ENCODE data around the gene TAAR5.

DNA sequence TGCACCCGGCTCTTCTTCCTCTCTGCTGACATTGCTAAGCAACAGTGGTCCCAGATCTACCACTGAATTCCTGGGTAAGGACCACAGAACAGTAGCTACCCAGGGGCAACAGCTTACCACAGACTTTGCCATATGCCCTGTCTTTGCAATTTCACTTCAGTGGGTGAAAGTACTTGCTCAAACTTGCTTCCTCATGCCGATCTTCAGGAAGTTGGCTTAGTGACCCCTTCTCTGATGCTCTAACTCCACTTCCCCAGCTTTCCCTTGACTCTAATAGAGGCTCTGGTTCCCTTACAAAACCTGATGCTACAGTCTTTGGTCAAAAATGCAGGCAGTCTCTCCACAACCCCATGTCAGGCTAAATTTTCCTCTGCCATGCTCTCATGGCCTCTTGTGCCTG is 3.3 kb upstream of the TAAR5 start:
- TF ChIP-seq, protein P1, sequence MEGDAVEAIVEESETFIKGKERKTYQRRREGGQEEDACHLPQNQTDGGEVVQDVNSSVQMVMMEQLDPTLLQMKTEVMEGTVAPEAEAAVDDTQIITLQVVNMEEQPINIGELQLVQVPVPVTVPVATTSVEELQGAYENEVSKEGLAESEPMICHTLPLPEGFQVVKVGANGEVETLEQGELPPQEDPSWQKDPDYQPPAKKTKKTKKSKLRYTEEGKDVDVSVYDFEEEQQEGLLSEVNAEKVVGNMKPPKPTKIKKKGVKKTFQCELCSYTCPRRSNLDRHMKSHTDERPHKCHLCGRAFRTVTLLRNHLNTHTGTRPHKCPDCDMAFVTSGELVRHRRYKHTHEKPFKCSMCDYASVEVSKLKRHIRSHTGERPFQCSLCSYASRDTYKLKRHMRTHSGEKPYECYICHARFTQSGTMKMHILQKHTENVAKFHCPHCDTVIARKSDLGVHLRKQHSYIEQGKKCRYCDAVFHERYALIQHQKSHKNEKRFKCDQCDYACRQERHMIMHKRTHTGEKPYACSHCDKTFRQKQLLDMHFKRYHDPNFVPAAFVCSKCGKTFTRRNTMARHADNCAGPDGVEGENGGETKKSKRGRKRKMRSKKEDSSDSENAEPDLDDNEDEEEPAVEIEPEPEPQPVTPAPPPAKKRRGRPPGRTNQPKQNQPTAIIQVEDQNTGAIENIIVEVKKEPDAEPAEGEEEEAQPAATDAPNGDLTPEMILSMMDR (IDR thresholded peaks at IDR 0.05), result no peak
- TF ChIP-seq POLR2A (IDR thresholded peaks at IDR 0.05), result no peak
- TF ChIP-seq POLR2AphosphoS5 (IDR thresholded peaks at IDR 0.05), result no peak

Measured in suprapubic skin (tissue), 4 donors.